Nephron (organoid): ENCODE data around the gene PDZD2.
"Not testable (repeated sequence)": the region's sequence is repeated elsewhere in the genome, so short reads cannot be mapped to it uniquely, and the experiment has no call there.

ENCODE experiments used
- H3K27ac Mint-ChIP-seq, 3 experiments: 2 replicates each; pipeline ENCODE4 v1.8.0; 2020; ENCODE audit warnings: mixed read lengths in 3 of 3, mild to moderate bottlenecking in 2 of 3, moderate library complexity in 1 of 3
- H3K27me3 Mint-ChIP-seq: 2 replicates; pipeline ENCODE4 v1.8.0; 2021; ENCODE audit warnings: low read depth, mild to moderate bottlenecking, moderate library complexity, mixed read lengths
- H3K36me3 Mint-ChIP-seq: 2 replicates; pipeline ENCODE4 v1.8.0; 2020; ENCODE audit warnings: low read depth, mixed read lengths
- H3K4me1 Mint-ChIP-seq: 2 replicates; pipeline ENCODE4 v1.8.0; 2020; ENCODE audit warnings: mixed read lengths
- H3K4me3 Mint-ChIP-seq, 3 experiments: 2 replicates each; pipeline ENCODE4 v1.8.0; 2020; ENCODE audit warnings: mild to moderate bottlenecking in 3 of 3, mixed read lengths in 3 of 3, moderate library complexity in 2 of 3
- H3K9me3 Mint-ChIP-seq: 2 replicates; pipeline ENCODE4 v1.8.0; 2020; ENCODE audit warnings: mixed read lengths
- CTCF ChIP-seq, 3 experiments: fragments of 200-600 bp; sonication (generic); IDR thresholded peaks; one replicate each; pipeline ENCODE4 v1.5.0; 2021; ENCODE audit warnings: antibody characterized with exemption in 3 of 3; ENCODE audit not compliant: unreplicated experiment in 3 of 3

Gene PDZD2

DNA sequence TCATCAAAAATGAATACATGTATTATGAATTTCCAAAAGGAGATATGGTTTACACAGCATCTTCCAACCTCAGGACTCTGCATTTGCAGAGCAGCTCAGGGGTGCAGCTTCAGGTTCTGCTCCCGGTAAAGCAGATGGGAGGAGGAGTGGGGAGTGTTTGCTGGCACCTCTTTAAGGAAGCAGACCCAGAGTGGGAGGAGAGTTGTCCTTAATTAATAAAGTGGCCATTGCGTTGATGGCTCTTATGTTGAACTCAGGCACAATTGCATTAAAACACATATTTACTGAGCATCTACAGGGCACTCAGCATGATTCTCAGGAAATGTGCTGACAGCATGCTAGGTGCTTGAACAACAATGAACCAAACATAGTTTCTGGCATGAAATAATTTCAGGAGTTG is 121.0 kb downstream of the PDZD2 start:
- no peak for TF ChIP-seq CTCF (IDR thresholded peaks at IDR 0.05; ENCODE audit: unreplicated experiment in 3 of 3)
- Mint-ChIP-seq H3K9me3 (no peaks in the 10 kb centered on the region), H3K4me3 (no peak overlapping the region), H3K4me1 (peaks cover 27% of the 10 kb centered on the region), H3K27ac (no peak overlapping the region), H3K36me3 (no peaks in the 10 kb centered on the region), H3K27me3 (peaks cover 20% of the 10 kb centered on the region)

DNA sequence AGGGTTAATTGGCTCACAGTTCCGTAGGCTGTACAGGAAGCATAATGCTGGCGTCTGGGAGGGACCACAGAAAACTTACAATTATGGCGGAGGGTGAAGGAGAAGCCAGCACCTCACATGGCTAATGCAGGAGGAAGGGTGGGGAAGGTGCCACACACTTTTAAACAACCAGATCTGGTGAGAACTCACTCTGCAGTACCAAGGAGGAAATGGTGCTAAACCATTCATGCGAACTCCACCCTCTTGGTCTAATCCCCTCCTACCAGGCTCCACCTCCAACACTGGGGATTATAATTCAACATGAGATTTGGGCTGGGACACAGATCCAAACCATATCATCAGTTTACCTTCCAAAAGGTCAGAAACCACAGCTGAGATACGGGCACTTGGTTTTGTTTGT is 122.9 kb downstream of the PDZD2 start:
- Mint-ChIP-seq H3K9me3 (no peaks in the 10 kb centered on the region), H3K36me3 (no peaks in the 10 kb centered on the region), H3K4me3 (no peak overlapping the region), H3K27ac (no peak overlapping the region), H3K27me3 (peaks cover 20% of the 10 kb centered on the region), H3K4me1 (peaks cover 12% of the 10 kb centered on the region)
- TF ChIP-seq CTCF (IDR thresholded peaks at IDR 0.05; ENCODE audit: unreplicated experiment in 3 of 3) = no peak

GRCh38 chr5:31763424-31763823 is 124.5 kb downstream of the PDZD2 start:
- no peak for TF ChIP-seq CTCF (IDR thresholded peaks at IDR 0.05; ENCODE audit: unreplicated experiment in 3 of 3)
- Mint-ChIP-seq H3K9me3 (no peaks in the 10 kb centered on the region), H3K4me1 (peaks cover 5% of the 10 kb centered on the region), H3K4me3 (no peak overlapping the region), H3K27ac (no peak overlapping the region), H3K36me3 (no peaks in the 10 kb centered on the region), H3K27me3 (peaks cover 22% of the 10 kb centered on the region)

DNA sequence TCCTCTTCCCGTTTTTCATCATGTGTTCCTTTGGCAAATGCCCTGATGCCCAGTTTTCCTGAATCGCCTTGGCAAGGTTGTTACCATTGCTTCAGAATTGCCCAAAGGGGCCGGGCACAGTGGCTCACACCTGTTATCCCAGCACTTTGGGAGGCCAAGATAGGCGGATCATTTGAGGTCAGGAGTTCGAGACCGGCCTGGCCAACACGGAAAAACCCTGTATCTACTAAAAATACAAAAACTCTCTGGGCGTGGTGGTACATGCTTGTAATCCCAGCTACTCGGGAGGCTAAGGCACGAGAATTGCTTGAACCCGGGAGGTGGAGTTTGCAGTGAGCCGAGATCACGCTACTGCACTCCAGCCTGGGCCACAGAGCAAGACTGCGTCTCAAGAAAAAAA is 125.8 kb downstream of the PDZD2 start:
- H3K4me1 Mint-ChIP-seq, H3K9me3 Mint-ChIP-seq, H3K4me3 Mint-ChIP-seq, H3K27ac Mint-ChIP-seq, H3K36me3 Mint-ChIP-seq: not testable (repeated sequence)
- H3K27me3 Mint-ChIP-seq = peaks cover 18% of the 10 kb centered on the region

GRCh38 chr5:31767335-31768031 is 128.6 kb downstream of the PDZD2 start:
- no peak for TF ChIP-seq CTCF (IDR thresholded peaks at IDR 0.05; ENCODE audit: unreplicated experiment in 3 of 3)
- Mint-ChIP-seq H3K4me1 (peaks cover 19% of the 10 kb centered on the region), H3K36me3 (no peaks in the 10 kb centered on the region), H3K27me3 (peaks cover 24% of the 10 kb centered on the region), H3K4me3 (no peak overlapping the region), H3K9me3 (no peaks in the 10 kb centered on the region), H3K27ac (no peak overlapping the region)

DNA sequence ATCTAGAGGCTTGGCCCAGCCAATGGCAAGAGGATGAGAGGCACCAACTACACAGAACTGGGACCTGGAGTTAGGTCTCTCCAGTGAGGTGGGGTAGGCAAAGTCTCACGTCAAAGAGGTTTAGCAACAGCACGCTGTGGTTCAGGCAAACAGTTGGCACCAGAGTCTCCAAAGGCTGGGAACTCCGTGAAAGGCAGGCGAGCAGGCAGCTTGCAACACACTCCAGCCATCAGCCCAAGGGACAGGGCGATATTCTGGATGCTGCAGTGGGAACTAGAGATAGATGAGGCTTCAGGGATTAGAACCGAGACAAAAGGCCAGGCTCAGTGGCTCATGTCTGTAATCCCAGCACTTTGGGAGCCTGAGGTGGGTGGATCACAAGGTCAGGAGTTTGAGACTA is 129.1 kb downstream of the PDZD2 start:
- Mint-ChIP-seq H3K27me3 (peaks cover 22% of the 10 kb centered on the region), H3K27ac (no peak overlapping the region)
- TF ChIP-seq CTCF (IDR thresholded peaks at IDR 0.05; ENCODE audit: unreplicated experiment in 3 of 3) = no peak

More for the DNA sequence above, 129.1 kb downstream of the PDZD2 start:
- H3K9me3 Mint-ChIP-seq = no peaks in the 10 kb centered on the region
- no peaks in the 10 kb centered on the region for H3K36me3 Mint-ChIP-seq
- H3K4me1 Mint-ChIP-seq = peaks cover 19% of the 10 kb centered on the region
- H3K4me3 Mint-ChIP-seq = no peak overlapping the region
